ENCODE data around the gene SOCS2. TPM values are rescaled to one million over a fixed set of nuclear protein-coding genes. Genes with fewer than 3 reads are reported as not detected.
A peak's percentile ranks its signal among the peaks of the same experiment; 100 is the strongest.

SOCS2 gene
- total RNA-seq, 2 donors from 2014 or later: 125 to 273 TPM

GRCh38 chr12:93582351-93582750 lies 9.9 kb downstream of the SOCS2 start:
- 90% methylated on average over 8 of the region's 8 CpGs for WGBS
- H3K27ac ChIP-seq: no peak overlapping the region

GRCh38 chr12:93583627-93584392 lies 11.3 kb downstream of the SOCS2 start:
- no peaks in the 10 kb centered on the region for H3K27me3 ChIP-seq (replicated peaks; ENCODE audit: insufficient read depth)
- no peaks in the 10 kb centered on the region for H3K4me1 ChIP-seq (replicated peaks)
- no peak for DNase-seq (ENCODE audit: low spot score)
- no peaks in the 10 kb centered on the region for H3K36me3 ChIP-seq
- no peak overlapping the region for H3K27ac ChIP-seq
- TF ChIP-seq CTCF (IDR thresholded peaks at IDR 0.05) (no peak), POLR2A (IDR thresholded peaks at IDR 0.05) (no peak), POLR2AphosphoS5 (IDR thresholded peaks at IDR 0.05) (no peak)
- no peaks in the 10 kb centered on the region for H3K9me3 ChIP-seq
- no peak overlapping the region for H3K4me3 ChIP-seq
- intact Hi-C loops (cut with DNase I): no loop called here
- 86% methylated on average over 5 of the region's 5 CpGs for WGBS

More at GRCh38 chr12:93582351-93582750, 9.9 kb downstream of the SOCS2 start:
- Histone ChIP-seq H3K4me1 (replicated peaks) (no peaks in the 10 kb centered on the region), H3K27me3 (replicated peaks; ENCODE audit: insufficient read depth) (no peaks in the 10 kb centered on the region), H3K36me3 (no peaks in the 10 kb centered on the region), H3K9me3 (no peaks in the 10 kb centered on the region), H3K4me3 (no peak overlapping the region)
- TF ChIP-seq POLR2AphosphoS5 (IDR thresholded peaks at IDR 0.05) (no peak), CTCF (IDR thresholded peaks at IDR 0.05) (no peak), POLR2A (IDR thresholded peaks at IDR 0.05) (no peak)
- intact Hi-C loops (cut with DNase I): no loop called here
- no peak for DNase-seq (ENCODE audit: low spot score)

GRCh38 chr12:93585247-93585646 lies 12.8 kb downstream of the SOCS2 start:
- Histone ChIP-seq H3K9me3 (no peaks in the 10 kb centered on the region), H3K27me3 (replicated peaks; ENCODE audit: insufficient read depth) (no peaks in the 10 kb centered on the region), H3K27ac (peak overlapping the region in 1 of 2 donors; percentile 23), H3K36me3 (no peaks in the 10 kb centered on the region), H3K4me1 (replicated peaks) (no peaks in the 10 kb centered on the region), H3K4me3 (no peak overlapping the region)
- intact Hi-C loops (cut with DNase I): no loop called here
- DNase-seq (ENCODE audit: low spot score): no peak
- 90% methylated on average over 2 of the region's 2 CpGs for WGBS
- no peak for TF ChIP-seq CTCF (IDR thresholded peaks at IDR 0.05)
- TF ChIP-seq POLR2A (IDR thresholded peaks at IDR 0.05): no peak
- TF ChIP-seq POLR2AphosphoS5 (IDR thresholded peaks at IDR 0.05): no peak

- intact Hi-C loops (cut with DNase I): no loop called here
- H3K4me3 ChIP-seq: no peak overlapping the region
- no peak for DNase-seq (ENCODE audit: low spot score)
- 75% methylated on average over 5 of the region's 5 CpGs for WGBS
- no peaks in the 10 kb centered on the region for H3K4me1 ChIP-seq (replicated peaks)
- no peaks in the 10 kb centered on the region for H3K27me3 ChIP-seq (replicated peaks; ENCODE audit: insufficient read depth)
- H3K27ac ChIP-seq: no peak overlapping the region
- H3K9me3 ChIP-seq: no peaks in the 10 kb centered on the region
- TF ChIP-seq POLR2A (IDR thresholded peaks at IDR 0.05) (no peak), POLR2AphosphoS5 (IDR thresholded peaks at IDR 0.05) (no peak), CTCF (IDR thresholded peaks at IDR 0.05) (no peak)
- no peaks in the 10 kb centered on the region for H3K36me3 ChIP-seq
Observed at GRCh38 chr12:93587611-93588010, 15.1 kb downstream of the SOCS2 start.

GRCh38 chr12:93589081-93589480 lies 16.6 kb downstream of the SOCS2 start:
- no peaks in the 10 kb centered on the region for H3K36me3 ChIP-seq
- H3K4me3 ChIP-seq: no peak overlapping the region
- no peak for DNase-seq (ENCODE audit: low spot score)
- H3K9me3 ChIP-seq: no peaks in the 10 kb centered on the region
- no peaks in the 10 kb centered on the region for H3K4me1 ChIP-seq (replicated peaks)
- H3K27ac ChIP-seq: peak overlapping the region in 1 of 2 donors; percentile 12
- WGBS: 92% methylated on average over 2 of the region's 2 CpGs
- TF ChIP-seq POLR2A (IDR thresholded peaks at IDR 0.05) (no peak), CTCF (IDR thresholded peaks at IDR 0.05) (no peak), POLR2AphosphoS5 (IDR thresholded peaks at IDR 0.05) (no peak)
- intact Hi-C loops (cut with DNase I): no loop called here
- no peaks in the 10 kb centered on the region for H3K27me3 ChIP-seq (replicated peaks; ENCODE audit: insufficient read depth)
